HG02840 (cell line): ENCODE results near the gene ZDHHC1.

Experiments used
- ATAC-seq: cut with Tn5 transposase; IDR thresholded peaks from one replicate; pipeline ENCODE4 v1.9.1; 2021; ENCODE audit warnings: mild to moderate bottlenecking, moderate library complexity, moderate number of reproducible peaks; ENCODE audit not compliant: unreplicated experiment, low FRiP score

ZDHHC1 gene

GRCh38 chr16:67396159-67397035 is 19.9 kb downstream of the ZDHHC1 start:
- no peak for ATAC-seq

GRCh38 chr16:67395458-67396158 is 20.7 kb downstream of the ZDHHC1 start:
- ATAC-seq = no peak

GRCh38 chr16:67395105-67395457 is 21.2 kb downstream of the ZDHHC1 start:
- ATAC-seq = no peak

GRCh38 chr16:67394155-67395104 is 21.8 kb downstream of the ZDHHC1 start:
- no peak for ATAC-seq

- ATAC-seq = no peak
Observed at GRCh38 chr16:67393788-67394154, 22.5 kb downstream of the ZDHHC1 start.

- no peak for ATAC-seq
Observed at GRCh38 chr16:67393111-67393787, 23.0 kb downstream of the ZDHHC1 start, which contains the start of gene TPPP3. Gene TPPP3, minus strand, starts transcription at chr16:67393498. Its CDS starts 2,387 bp downstream, at chr16:67391111.

- no peak for ATAC-seq
Observed at GRCh38 chr16:67392301-67393059, 23.8 kb downstream of the ZDHHC1 start.

- ATAC-seq = no peak
Observed at GRCh38 chr16:67391424-67392300, 24.6 kb downstream of the ZDHHC1 start.

GRCh38 chr16:67390816-67391423 is 25.4 kb downstream of the ZDHHC1 start:
- no peak for ATAC-seq

- no peak for ATAC-seq
Observed at GRCh38 chr16:67389911-67390815, 26.1 kb downstream of the ZDHHC1 start.

GRCh38 chr16:67388591-67388990 is 27.7 kb downstream of the ZDHHC1 start:
- ATAC-seq = no peak

- no peak for ATAC-seq
Observed at GRCh38 chr16:67388191-67388590, 28.1 kb downstream of the ZDHHC1 start.

GRCh38 chr16:67387479-67388079 is 28.7 kb downstream of the ZDHHC1 start:
- ATAC-seq = no peak

GRCh38 chr16:67386861-67387455 is 29.3 kb downstream of the ZDHHC1 start:
- no peak for ATAC-seq

- ATAC-seq = no peak
Observed at GRCh38 chr16:67384778-67385510, 31.3 kb downstream of the ZDHHC1 start.

GRCh38 chr16:67383284-67383683 is 33.0 kb downstream of the ZDHHC1 start:
- no peak for ATAC-seq
